HG02798 (cell line): ENCODE data around the gene MFF.
"Not testable (repeated sequence)": the region's sequence is repeated elsewhere in the genome, so short reads cannot be mapped to it uniquely, and the experiment has no call there.

Experiments used
- ATAC-seq: cut with Tn5 transposase; IDR thresholded peaks from one replicate; pipeline ENCODE4 v1.9.1; 2021; ENCODE audit warnings: mild to moderate bottlenecking; ENCODE audit not compliant: unreplicated experiment, poor library complexity

MFF gene

DNA sequence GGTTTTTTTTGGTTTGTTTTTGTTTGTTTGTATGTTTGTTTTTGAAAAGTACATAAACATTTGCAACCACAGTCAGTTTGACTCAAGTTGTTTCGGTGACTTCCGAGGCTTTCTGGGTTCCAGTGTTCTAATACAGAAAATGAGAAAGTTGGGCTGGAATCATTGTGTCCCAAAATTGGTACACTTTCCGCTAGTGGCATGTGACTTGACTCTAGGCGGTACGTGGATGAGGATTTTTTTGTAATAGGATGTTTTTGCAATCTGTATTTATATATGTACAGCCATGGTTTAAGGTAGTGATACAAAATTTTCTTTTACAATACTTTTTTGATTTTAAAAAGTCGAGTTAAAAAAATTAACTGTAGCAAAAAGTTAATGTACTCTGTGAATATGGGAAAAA, 1.7 kb downstream of the MFF start:
- ATAC-seq: no peak

DNA sequence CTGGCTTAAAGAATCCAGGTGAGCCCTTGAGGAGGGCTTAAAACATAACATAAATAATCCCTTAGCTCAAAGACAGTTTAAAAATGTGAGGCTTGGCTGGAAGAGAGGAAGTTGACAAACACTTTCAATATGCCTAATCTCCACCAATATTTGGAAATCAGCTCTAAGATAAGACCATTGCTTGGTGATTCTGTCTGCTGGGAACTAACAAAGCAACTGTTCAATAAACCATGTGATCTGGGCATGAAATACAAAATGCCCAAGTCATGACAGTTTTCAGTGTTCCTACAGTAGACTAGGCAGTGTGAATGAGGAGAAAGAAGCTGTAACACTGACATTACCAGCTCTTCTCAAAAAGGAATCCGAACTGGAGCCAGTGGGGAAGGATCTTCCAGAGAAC, 10.7 kb downstream of the MFF start:
- ATAC-seq: no peak

DNA sequence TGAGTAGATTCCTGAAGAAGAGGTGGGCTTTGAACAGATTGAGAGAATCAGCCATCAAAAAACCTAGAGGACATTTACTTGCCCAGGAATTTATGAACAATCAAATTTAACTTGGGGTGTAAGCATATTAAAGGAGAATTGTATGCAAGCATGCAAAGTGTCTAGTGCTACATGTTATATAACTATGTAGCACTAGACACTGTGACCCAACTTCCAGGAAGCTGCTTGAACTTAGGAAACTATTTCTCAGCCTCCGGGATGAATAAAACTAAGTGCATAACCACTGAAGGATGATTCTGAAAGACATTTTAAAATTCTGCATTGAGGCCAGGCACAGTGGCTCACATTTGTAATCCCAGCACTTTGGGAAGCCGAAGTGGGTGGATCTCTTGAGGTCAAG, 12.4 kb downstream of the MFF start:
- no peak for ATAC-seq

DNA sequence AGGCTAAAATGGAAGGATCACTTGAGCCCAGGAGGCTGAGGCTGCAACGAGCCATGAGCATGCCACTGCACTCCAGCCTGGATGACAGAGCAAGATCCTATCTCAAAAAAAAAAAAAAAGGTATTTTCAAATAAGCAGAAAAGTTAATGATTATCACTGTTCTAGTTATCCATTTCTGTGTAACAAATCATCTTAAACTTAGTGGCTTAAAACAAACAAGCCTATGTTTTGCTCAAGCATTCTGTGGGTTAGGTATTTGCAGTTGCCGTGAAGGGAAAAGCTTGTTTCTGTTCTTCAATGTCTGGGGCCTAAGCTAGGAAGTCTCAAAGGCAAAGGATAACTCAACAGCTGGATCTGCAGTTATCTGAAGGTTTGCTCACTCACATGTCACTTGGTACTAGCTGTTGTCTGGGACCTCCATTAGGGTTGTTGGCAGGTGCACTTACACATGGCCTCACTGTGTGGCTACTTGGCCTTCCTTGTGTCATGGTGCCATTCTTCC, 14.1 kb downstream of the MFF start:
- no peak for ATAC-seq

DNA sequence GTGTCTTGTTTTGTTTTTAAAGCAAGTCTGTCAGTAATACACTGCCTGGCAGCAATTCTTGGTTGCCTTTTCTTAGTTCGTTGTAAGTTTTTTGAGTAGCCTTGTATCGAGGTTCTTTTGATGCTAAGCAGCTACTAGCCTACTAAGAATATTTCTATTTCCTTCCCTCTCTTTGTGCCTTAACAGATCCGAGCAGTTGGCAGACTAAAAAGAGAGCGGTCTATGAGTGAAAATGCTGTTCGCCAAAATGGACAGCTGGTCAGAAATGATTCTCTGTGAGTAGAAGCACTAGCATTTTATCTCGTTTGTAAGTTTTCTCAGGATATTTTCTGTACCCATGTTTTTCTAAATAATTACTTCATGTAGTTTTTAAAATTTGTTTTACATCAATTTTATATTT, 15.1 kb downstream of the MFF start:
- ATAC-seq: no peak

DNA sequence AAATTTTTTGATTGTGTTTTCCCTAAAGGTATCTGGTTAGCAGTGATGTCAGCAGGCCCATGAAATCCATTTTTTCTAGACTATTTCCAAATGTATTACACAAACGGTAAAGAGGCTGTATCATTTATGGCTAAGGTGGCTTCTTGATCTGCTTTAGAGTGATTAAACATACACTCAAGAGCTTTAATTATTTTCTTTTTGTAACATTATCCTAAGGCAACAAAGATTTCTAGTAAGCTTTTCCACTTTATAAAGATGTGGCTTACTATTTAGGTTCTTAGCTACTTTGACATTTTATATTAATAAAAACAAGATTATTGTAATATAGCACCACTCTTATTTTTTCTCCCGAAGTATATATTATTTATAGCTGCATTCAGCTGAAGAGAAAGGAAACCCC, 16.5 kb downstream of the MFF start:
- no peak for ATAC-seq

DNA sequence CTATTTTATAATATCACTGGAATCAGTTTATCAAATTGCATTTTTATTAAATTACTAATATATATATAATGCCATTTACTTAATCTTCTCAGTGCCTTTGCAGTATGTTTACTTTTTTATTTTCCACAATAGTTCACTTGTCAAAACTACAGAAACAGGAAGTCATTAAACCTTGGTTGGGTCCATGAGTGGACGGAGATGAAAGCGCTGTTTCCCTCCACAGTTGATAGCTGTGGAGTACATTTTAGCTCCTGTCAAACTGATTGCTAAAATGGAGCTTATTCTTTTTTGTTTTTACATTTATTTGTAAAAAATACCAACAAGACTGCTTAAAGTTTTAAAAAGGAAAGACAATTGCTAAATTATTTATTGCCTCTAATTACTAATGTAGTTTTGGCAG, 19.2 kb downstream of the MFF start:
- ATAC-seq: no peak

DNA sequence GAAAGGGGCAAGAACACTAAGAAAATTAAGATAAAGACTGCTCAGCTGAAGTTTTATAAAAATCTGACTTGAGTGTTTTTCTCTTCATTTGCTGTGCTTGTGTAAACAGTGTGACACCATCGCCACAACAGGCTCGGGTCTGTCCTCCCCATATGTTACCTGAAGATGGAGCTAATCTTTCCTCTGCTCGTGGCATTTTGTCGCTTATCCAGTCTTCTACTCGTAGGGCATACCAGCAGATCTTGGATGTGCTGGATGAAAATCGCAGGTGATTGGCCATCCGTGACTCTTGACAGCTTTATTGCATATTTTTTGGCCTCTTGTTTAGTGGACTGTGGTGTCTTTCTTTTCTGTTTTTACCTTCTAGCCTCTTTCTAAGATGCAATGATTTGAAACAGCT, 22.1 kb downstream of the MFF start:
- no peak for ATAC-seq

DNA sequence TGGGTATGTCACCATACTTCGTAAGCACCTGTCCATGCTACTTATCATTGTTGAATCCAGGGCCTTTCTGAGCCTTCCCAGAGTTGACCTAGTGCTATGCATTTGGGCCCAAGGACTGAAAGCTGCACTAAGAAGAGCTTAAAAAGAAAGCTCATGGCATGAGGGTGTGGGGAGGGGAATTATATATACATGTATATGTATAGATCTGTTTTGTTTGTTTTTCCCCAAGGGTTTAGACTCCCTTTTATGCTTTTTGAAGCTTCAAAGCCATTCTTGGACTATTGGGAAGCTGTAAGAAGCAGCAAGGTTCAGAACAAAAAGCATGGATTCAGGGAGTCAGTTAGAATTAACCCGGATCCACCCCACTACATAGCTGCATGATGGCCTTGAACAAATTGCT, 23.3 kb downstream of the MFF start:
- ATAC-seq: no peak

DNA sequence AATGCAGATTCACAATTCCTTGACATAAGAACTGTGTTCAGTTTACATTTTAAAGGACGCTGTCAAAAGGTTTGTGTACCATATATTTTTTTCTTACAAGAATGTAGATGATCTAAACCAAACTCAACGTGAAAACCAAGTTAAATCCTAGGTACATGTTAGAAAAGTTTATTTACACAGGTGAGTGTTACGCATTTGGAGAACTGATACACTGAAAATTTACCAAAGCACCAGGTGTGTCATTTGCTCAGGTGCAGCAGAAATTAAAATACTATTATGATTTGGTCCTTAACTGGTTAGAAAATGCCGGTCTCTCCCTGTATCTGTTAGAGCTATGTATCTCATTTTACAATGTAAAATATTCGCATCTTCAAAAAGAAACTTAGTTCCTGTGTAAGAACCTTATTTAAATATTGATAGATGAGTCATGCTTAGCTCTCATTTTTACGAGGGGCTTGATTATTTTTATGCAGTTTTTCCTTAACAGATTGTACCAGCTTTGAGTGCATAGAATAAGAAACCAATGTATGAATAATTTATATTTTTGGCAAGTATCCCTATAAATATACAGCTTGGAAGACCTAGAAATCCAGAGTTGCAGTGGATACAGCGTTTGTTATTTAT, 25.1 kb downstream of the MFF start:
- no peak for ATAC-seq

DNA sequence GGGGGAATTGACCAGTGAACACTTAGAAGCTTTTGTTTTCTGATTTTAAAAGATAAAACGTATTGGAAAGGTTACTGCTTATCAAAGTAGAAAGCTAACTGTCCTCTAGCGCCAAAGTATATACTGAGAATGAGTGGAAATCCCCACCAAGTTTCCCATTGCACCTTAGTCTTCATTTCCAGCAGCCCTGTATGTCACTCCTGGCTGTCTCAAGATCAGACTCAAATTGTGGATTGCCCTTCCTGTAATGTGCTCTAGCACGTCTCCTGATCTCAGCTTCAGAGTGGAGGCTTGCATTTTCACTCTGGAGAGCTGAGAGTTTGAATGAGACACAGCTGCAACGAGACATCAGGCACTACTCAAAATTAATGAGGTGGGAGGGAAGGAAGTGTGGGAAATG, 26.6 kb downstream of the MFF start:
- peak; percentile 85 for ATAC-seq

DNA sequence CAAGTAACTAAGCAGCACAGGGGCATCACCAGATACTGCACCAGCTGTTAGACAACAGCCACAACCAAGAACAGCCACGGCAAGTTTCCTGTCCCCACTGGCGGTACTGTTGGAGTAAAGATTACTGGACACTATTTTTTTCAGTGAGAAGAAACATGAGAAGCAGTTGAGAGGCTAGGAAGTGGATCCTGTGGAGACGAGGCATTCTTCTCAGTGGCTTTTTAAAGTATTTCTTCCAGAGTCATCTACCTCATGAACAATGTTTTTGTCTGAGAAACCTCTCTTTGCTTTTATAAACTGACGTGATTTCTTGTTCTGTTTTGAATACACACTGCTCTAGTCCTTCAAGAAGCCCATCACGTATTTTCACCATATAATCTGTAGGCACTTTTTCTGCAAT, 35.3 kb downstream of the MFF start:
- ATAC-seq: no peak

DNA sequence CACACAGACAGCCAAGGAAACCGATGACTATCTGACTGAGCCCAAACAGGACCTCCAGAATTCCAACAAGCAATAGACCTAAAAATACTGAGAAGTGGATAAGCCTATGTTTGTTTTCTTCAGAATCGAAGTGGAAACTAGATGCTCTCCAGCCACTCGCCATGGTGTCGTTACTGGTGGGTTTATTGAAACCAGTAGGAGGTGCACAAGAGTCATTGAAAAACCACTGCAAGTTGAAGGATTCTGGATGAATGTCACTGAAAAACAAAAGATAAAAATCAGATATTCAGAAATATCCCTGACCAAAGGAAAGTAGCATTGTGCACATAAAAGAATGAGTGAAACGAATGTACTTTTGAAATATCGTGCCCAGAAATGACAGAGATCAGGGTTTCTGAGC, 38.7 kb downstream of the MFF start:
- no peak for ATAC-seq

DNA sequence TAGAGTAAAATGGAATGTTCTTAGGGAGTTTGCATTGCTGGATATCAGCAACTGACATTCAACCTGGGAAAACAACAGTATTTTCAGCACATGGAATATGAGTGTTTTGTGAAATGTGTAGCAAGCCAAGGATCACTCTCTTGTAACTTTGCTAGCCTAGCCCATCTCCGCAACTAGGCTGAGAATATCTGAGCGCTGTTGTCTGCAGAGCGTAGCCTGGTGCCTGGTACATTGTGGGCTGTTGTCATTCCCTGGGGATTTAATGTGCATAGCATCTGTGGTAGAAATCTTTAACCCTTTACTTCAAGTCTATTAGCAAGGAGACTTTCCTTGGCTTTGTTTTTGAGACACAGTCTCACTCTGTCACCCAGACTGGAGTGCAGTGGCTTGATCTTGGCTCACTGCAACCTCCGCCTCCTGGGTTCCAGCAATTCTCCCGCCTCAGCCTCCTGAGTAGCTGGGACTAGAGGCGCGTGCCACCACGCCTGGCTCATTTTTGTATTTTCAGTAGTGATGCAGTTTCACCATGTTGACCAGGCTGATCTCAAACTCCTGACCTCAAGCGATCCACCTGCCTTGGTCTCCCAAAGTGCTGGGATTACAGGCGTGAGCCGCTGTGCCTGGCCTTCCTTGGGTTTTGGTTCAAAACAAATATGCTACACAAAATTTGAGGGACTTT, 39.7 kb downstream of the MFF start:
- ATAC-seq: not testable (repeated sequence)

DNA sequence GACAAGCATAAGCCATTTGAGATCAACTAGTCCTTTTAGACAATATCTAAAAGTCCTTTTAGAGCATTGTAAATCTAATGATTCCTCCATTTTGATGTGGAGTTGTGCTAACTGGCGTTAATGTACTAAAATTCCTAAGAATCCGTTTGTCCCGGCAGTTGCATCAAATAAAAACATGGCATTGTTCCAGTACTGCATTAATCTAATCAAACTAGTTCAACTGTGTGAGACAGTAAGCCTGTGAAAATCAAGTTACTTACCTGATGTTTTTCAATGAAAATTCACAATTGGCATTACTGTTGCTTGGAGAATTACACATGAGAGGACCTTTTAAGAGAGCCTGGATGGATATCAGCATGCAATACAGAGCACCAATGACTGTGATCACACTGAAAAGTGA, 40.8 kb downstream of the MFF start:
- no peak for ATAC-seq

DNA sequence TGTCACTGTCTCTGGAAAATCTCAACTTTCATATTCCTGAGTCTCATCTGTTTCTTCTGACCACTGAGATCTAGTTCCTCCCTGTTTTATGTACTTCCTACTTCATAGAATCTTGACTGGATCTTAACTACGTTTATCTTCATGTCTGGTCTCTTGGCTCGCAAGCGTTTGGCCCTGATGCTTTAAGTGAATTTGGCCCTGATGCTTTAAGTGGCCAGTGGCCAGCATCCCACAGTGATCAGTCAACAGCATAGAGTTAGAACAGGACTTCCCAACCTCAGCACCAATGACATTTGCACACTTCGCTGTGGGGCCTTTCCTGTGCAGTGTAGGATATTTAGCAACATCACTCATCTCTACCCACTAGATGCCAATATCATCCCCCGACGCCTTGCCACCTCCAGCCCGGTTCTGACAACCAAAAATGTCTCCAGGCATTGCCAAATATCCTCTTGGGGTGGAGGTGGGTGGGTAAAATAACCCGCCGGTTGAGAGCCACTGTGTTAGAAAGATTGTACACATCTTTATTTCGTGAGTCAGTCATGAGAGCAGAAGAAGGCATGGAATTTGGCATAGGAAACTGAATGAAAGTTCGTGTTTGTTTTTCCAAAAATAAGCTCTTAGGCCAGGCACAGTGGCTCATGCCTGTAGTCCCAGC, 41.8 kb downstream of the MFF start:
- no peak for ATAC-seq

DNA sequence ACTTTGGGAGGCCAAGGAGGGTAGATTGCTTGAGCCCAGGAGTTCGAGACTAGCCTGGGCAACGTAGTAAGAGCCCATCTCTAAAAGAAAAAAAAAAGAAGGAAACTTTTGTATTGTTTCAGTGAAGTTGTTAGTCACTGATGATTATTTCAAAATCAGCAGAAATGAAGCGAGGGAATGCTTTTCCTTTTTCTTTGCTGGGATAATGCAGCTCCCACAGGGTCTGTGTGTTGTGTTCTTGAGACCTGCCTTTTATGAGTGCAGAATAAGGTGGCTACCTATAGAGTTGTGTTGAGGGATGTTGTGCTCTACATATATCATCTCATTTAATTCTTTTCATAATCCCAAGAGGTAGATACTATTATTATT, 42.4 kb downstream of the MFF start:
- no peak for ATAC-seq

DNA sequence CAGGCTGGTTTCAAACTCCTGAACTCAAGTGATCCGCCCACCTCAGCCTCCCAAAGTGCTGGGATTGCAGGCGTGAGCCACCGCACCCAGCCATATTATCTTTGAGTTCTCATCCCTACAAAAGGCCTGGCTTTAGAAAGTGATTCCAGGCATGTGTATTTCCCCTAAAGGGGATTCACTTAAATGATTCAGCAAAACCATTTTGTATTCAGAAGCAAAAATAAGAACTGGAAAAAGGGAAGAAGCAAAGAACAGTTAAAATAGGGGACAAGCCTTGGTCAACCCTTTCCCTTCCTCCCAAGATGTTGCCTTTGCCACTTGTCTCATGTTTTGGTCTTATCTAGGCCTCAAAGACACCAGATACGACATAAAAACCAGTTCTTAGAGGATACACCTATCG, 43.5 kb downstream of the MFF start:
- no peak for ATAC-seq

DNA sequence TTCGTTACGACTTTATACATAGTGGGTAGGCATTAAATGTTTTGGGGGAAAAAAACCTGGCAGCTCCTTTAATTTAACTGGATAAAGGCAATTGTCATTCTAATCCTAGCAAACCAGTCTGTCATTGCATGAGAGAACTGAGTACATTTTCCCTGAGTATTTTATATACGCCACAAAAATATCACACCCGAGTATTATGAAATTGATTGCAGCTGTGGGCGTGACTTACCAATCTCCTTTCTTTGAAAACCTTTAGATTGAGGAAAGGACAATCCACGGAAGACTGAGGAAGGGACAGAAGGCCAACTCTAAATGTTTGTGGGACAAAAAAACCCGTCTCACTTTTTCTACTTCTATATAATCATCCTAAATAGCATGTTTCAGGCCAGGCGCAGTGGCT, 45.0 kb downstream of the MFF start:
- no peak for ATAC-seq

DNA sequence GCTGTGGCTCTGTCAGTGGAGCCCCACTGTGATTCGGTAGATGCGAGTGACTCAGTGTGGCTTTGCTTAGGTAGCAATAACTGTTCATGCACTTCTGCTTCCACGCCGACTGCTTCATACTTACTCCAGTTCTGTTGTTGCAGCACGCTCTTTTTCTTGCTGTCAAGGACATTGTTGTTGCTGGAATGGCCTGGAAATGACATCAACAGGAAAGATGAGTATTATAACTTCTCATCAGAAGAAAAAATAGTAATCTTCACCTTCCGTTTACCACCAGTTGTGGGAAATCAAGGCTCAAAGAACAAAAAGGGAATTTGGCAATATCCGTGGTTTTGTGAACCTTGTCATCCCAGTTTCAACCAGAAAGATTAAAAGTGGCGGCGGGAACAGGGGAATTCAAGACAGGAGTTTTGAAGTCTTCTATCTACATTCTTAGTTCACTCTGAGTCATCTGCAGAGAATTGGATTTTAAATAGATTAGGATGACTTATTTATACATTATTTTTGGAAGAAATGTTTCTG, 45.8 kb downstream of the MFF start:
- no peak for ATAC-seq

DNA sequence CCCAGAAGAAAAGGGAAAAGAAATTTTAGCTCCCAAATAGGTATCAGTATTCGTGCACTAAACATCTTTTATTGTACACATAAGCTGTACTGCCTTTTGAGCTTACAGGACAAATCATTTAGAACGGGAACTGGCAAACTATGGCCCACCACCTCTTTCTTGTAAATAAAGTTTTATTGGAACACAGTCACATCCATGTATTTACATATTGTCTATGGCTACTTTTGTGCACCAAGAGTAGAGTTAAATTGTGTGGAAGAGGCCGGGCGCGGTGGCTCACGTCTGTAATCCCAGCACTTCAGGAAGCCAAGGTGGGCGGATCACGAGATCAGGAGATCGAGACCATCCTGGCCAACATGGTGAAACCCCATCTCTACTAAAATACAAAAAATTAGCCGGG, 48.3 kb downstream of the MFF start:
- ATAC-seq: no peak

DNA sequence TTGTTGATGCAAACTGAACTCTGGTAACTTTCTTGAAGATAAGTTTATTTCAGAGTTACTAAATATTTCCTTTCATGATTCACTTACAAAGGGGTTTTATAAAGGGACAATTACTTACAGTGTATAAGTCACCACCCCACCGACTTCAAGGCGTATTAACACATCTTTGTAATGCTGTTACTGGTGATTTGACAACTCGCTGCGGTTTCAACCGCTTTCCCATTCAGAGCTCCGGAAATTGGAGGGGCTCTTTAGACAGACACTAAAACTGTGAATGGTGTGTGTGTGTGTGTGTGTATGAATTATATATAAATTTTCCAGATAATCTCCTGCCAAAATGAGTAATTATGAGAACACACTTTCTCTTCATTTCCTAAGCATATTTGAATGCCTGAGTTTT, 49.1 kb downstream of the MFF start:
- no peak for ATAC-seq
